SK-N-SH (cell line): ENCODE measurements around the gene KCNA1. TPM values are rescaled to one million over a fixed set of nuclear protein-coding genes. Genes with fewer than 3 reads are reported as not detected.

Experiments used
- CTCF ChIA-PET: fragments of 300-600, 350-600 bp; formaldehyde crosslinking; extraction: SDS; loops from one replicate; lab custom pipeline; 2021; lab: Yijun Ruan, JAX
- POLR2A ChIA-PET: fragments of 350-600 bp; sonication (Branson Sonifier 250); formaldehyde crosslinking; extraction: SDS; loops from one replicate; lab custom pipeline; 2020; ENCODE audit warnings: antibody characterized with exemption, inconsistent platforms; lab: Yijun Ruan, JAX
- DNase-seq: peaks from one replicate; pipeline ENCODE4 v3.0.0; 2012
- H2AFZ ChIP-seq: fragments of 200-600 bp; sonication (generic); 2 replicates; pipeline ENCODE4 v1.8.1; 2016; ENCODE audit warnings: antibody characterized with exemption, mild to moderate bottlenecking, low read depth
- H3F3A ChIP-seq: fragments of 200-600 bp; sonication (generic); replicated peaks from 2 replicates; pipeline ENCODE3; 2016; ENCODE audit warnings: antibody characterized with exemption, mild to moderate bottlenecking; ENCODE audit not compliant: insufficient read depth
- H3K27ac ChIP-seq, 2 experiments: fragments of 200-500 bp in 1 of 2; fragments of 200-600 bp in 1 of 2; sonication (Bioruptor generic) in 1 of 2; sonication (generic), shearing (Covaris generic) in 1 of 2; 2 replicates each; pipeline versions ENCODE4 v1.5.1 to v1.6.1; 2014 to 2016; ENCODE audit warnings: low read depth in 2 of 2, inconsistent platforms in 1 of 2, low read length in 1 of 2, mild to moderate bottlenecking in 1 of 2, mixed read lengths in 1 of 2
- H3K27me3 ChIP-seq: fragments of 200-600 bp; sonication (generic), shearing (Covaris generic); 2 replicates; pipeline ENCODE4 v1.6.1; 2016; ENCODE audit warnings: mixed run types; ENCODE audit not compliant: insufficient read depth
- H3K36me3 ChIP-seq, 2 experiments: fragments of 200-500 bp in 1 of 2; fragments of 200-600 bp in 1 of 2; sonication (Bioruptor generic) in 1 of 2; sonication (generic) in 1 of 2; replicated peaks in 1 of 2; 2 replicates each; pipeline versions ENCODE3 to v1.5.1; 2014 to 2016; ENCODE audit warnings: low read length in 1 of 2, mild to moderate bottlenecking in 1 of 2; ENCODE audit not compliant: insufficient read depth in 2 of 2, control insufficient read depth in 1 of 2
- H3K4me1 ChIP-seq, 2 experiments: fragments of 200-500 bp in 1 of 2; fragments of 200-600 bp in 1 of 2; sonication (Bioruptor generic) in 1 of 2; sonication (generic), shearing (Covaris generic) in 1 of 2; 2 replicates each; pipeline versions ENCODE4 v1.5.1 to v1.6.1; 2014 to 2016; ENCODE audit warnings: low read depth in 1 of 2, low read length in 1 of 2, mixed run types in 1 of 2; ENCODE audit not compliant: insufficient read depth in 2 of 2, control insufficient read depth in 1 of 2
- H3K4me2 ChIP-seq: fragments of 200-600 bp; sonication (generic), shearing (Covaris generic); 2 replicates; pipeline ENCODE4 v1.6.1; 2017; ENCODE audit warnings: mixed run types
- H3K4me3 ChIP-seq, 2 experiments: fragments of 200-500 bp in 1 of 2; fragments of 200-600 bp in 1 of 2; sonication (Bioruptor generic) in 1 of 2; sonication (generic), shearing (Covaris generic) in 1 of 2; 2 replicates each; pipeline versions ENCODE4 v1.5.1 to v1.8.1; 2014 to 2016; ENCODE audit warnings: low read depth in 2 of 2, inconsistent platforms in 1 of 2, low read length in 1 of 2, mild to moderate bottlenecking in 1 of 2, mixed read lengths in 1 of 2, moderate library complexity in 1 of 2
- H3K79me2 ChIP-seq: fragments of 200-600 bp; sonication (generic); 2 replicates; pipeline ENCODE4 v1.8.1; 2017; ENCODE audit warnings: mild to moderate bottlenecking; ENCODE audit not compliant: insufficient read depth
- H3K9ac ChIP-seq: fragments of 200-600 bp; sonication (generic); 2 replicates; pipeline ENCODE4 v1.6.1; 2017; ENCODE audit warnings: mixed run types
- H3K9me2 ChIP-seq: fragments of 200-600 bp; sonication (generic); 2 replicates; pipeline ENCODE4 v1.6.1; 2017; ENCODE audit warnings: mixed run types
- H3K9me3 ChIP-seq: fragments of 200-600 bp; sonication (generic); 2 replicates; pipeline ENCODE4 v1.6.1; 2017; ENCODE audit warnings: mixed run types, mild to moderate bottlenecking, moderate library complexity
- H4K20me1 ChIP-seq: fragments of 200-600 bp; sonication (generic); 2 replicates; pipeline ENCODE4 v1.6.1; 2017; ENCODE audit warnings: mild to moderate bottlenecking, mixed run types; ENCODE audit not compliant: insufficient read depth
- CHD2 ChIP-seq: fragments of 150-350 bp; IDR thresholded peaks from 2 replicates; pipeline ENCODE4 v1.6.1; 2018; ENCODE audit warnings: low read length; ENCODE audit not compliant: partially characterized antibody
- ELF1 ChIP-seq: IDR thresholded peaks from 2 replicates; pipeline ENCODE4 v1.4.0; 2012
- EP300 ChIP-seq, 2 experiments: IDR thresholded peaks; 2 replicates each; pipeline versions ENCODE4 v1.4.0 to v1.6.1; 2012; ENCODE audit warnings: borderline replicate concordance in 1 of 2, low read depth in 1 of 2, low read length in 1 of 2
- EZH2phosphoT487 ChIP-seq: fragments of 200-600 bp; sonication (generic); IDR thresholded peaks from 2 replicates; pipeline ENCODE4 v1.6.1; 2017; ENCODE audit warnings: low read depth, mixed run types, mild to moderate bottlenecking, antibody characterized with exemption, moderate library complexity, borderline replicate concordance
- FOSL2 ChIP-seq: IDR thresholded peaks from 2 replicates; pipeline ENCODE4 v1.4.0; 2012; ENCODE audit warnings: low read depth, mild to moderate bottlenecking, moderate library complexity, borderline replicate concordance
- FOXJ3 ChIP-seq: sonication (generic); formaldehyde crosslinking; IDR thresholded peaks from 2 replicates; pipeline ENCODE4 v1.5.1; 2020; ENCODE audit warnings: mild to moderate bottlenecking, missing genetic modification reagents
- FOXM1 ChIP-seq: IDR thresholded peaks from 2 replicates; pipeline ENCODE4 v1.4.0; 2012; ENCODE audit warnings: low read depth, mild to moderate bottlenecking
- GATA2 ChIP-seq: sonication (generic); formaldehyde crosslinking; IDR thresholded peaks from 2 replicates; pipeline ENCODE4 v1.5.0; 2020; ENCODE audit warnings: mild to moderate bottlenecking, missing genetic modification reagents
- JUND ChIP-seq: IDR thresholded peaks from 2 replicates; pipeline ENCODE4 v1.4.0; 2012
- MEF2A ChIP-seq: IDR thresholded peaks from 2 replicates; pipeline ENCODE4 v1.4.0; 2012; ENCODE audit warnings: low read depth, borderline replicate concordance
- MXI1 ChIP-seq: IDR thresholded peaks from 2 replicates; pipeline ENCODE4 v1.6.1; 2012; ENCODE audit warnings: mild to moderate bottlenecking, low read depth, low read length, improper control_type of control experiment
- PBX3 ChIP-seq: IDR thresholded peaks from 2 replicates; pipeline ENCODE4; 2012
- POLR2AphosphoS5 ChIP-seq: IDR thresholded peaks from 2 replicates; pipeline ENCODE4 v1.6.1; 2012; ENCODE audit warnings: low read depth, low read length
- RAD21 ChIP-seq: IDR thresholded peaks from 2 replicates; pipeline ENCODE4 v1.6.1; 2012; ENCODE audit warnings: mild to moderate bottlenecking, low read length
- REST ChIP-seq: IDR thresholded peaks from 2 replicates; pipeline ENCODE4 v1.6.1; 2012; ENCODE audit warnings: mild to moderate bottlenecking, low read depth, low read length, moderate library complexity
- RFX5 ChIP-seq: IDR thresholded peaks from 2 replicates; pipeline ENCODE4 v1.6.1; 2012; ENCODE audit warnings: mild to moderate bottlenecking, improper control_type of control experiment, low read length
- SIN3A ChIP-seq: IDR thresholded peaks from 2 replicates; pipeline ENCODE4 v1.6.1; 2012; ENCODE audit warnings: low read depth, mild to moderate bottlenecking, low read length, moderate library complexity, borderline replicate concordance
- SMC3 ChIP-seq: IDR thresholded peaks from 2 replicates; pipeline ENCODE4 v1.6.1; 2012; ENCODE audit warnings: low read depth, low read length, improper control_type of control experiment
- TAF1 ChIP-seq: IDR thresholded peaks from 2 replicates; pipeline ENCODE4 v1.6.1; 2012; ENCODE audit warnings: low read depth, mild to moderate bottlenecking, low read length, moderate library complexity, borderline replicate concordance
- TCF12 ChIP-seq: IDR thresholded peaks from 2 replicates; pipeline ENCODE4 v1.4.0; 2012
- USF2 ChIP-seq: fragments of 150-350 bp; IDR thresholded peaks from 2 replicates; pipeline ENCODE4 v1.6.1; 2017; ENCODE audit warnings: antibody characterized with exemption, low read length, low read depth, borderline replicate concordance
- YY1 ChIP-seq: IDR thresholded peaks from 2 replicates; pipeline ENCODE4 v1.4.0; 2012; ENCODE audit warnings: low read depth, mild to moderate bottlenecking
- ZBTB33 ChIP-seq: IDR thresholded peaks from 2 replicates; pipeline ENCODE4 v1.4.0; 2012; ENCODE audit warnings: low read depth, borderline replicate concordance
- WGBS: methylation state at CpG from one replicate; pipeline ENCODE4 v1.1.6; 2017; ENCODE audit warnings: low lambda C conversion rate; 5-methylcytosine and 5-hydroxymethylcytosine counted together
- polyA plus RNA-seq, 3 experiments: library from polyadenylated mRNA; depleted of rRNA; stranded (reverse); fragments of >200 nt; gene quantifications; 2 replicates each; pipeline ENCODE4 v1.2.3, GENCODE V29; 2012
- TF ChIP-seq, protein P1 (sequence below): IDR thresholded peaks from 2 replicates; pipeline ENCODE4 v1.4.0; 2012; ENCODE audit warnings: low read depth

Gene KCNA1
- polyA plus RNA-seq, 1 of the 3 experiments (the other 2 are of a cell fraction), result not detected

- Histone ChIP-seq H3K4me2 (peak overlapping the region; percentile 51; the same call in 1 of the 2 replicates), H3K27me3 (peaks cover 30% of the 10 kb centered on the region; the same call in 1 of the 2 replicates), H3K79me2 (no peaks in the 10 kb centered on the region), H3K9me2 (no peaks in the 10 kb centered on the region), H3K36me3 (no peaks in the 10 kb centered on the region), H3K27ac (no peak overlapping the region; a peak in 1 of 4 replicates), H3K9ac (no peak overlapping the region), H3K9me3 (no peaks in the 10 kb centered on the region), H3F3A (peaks cover 14% of the 10 kb centered on the region), H4K20me1 (no peaks in the 10 kb centered on the region), H3K4me3 (no peak overlapping the region), H3K4me1 (peaks cover 0 to 2% of the 10 kb centered on the region in 2 experiments; a peak in 2 of 4 replicates), H2AFZ (no peak overlapping the region)
- ChIA-PET CTCF (no interaction called here), POLR2A (no interaction called here)
- 5% methylated on average over 16 of the region's 17 CpGs for WGBS
- no peak for DNase-seq
- TF ChIP-seq EP300 (IDR thresholded peaks at IDR 0.05; ENCODE audit: borderline replicate concordance in 1 of 2, low read depth in 1 of 2, low read length in 1 of 2) (no peak), MXI1 (no peak), FOSL2 (peak; percentile 71; the same call in 1 of the 2 replicates), ELF1 (no peak), SIN3A (no peak), FOXM1 (no peak), GATA2 (no peak), YY1 (no peak), RFX5 (no peak), USF2 (no peak), PBX3 (peak; percentile 61), ZBTB33 (no peak), SMC3 (no peak), REST (no peak; the same call in 1 of the 2 replicates), CHD2 (no peak), MEF2A (no peak), RAD21 (no peak), TAF1 (no peak), TCF12 (peak; percentile 41; the same call in 1 of the 2 replicates), POLR2AphosphoS5 (no peak), EZH2phosphoT487 (no peak), FOXJ3 (no peak), JUND (peak; percentile 46; the same call in 1 of the 2 replicates)
- TF ChIP-seq, protein P1, sequence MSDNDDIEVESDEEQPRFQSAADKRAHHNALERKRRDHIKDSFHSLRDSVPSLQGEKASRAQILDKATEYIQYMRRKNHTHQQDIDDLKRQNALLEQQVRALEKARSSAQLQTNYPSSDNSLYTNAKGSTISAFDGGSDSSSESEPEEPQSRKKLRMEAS, result peak; percentile 49; the same call in 1 of the 2 replicates
These were observed 53.1 kb downstream of the KCNA1 start for GRCh38 chr12:4962539-4963486.
